Type B pancreatic cell (in vitro differentiated cells): ENCODE data around the gene CCDC124. TPM values are rescaled to one million over a fixed set of nuclear protein-coding genes. Genes with fewer than 3 reads are reported as not detected.

ENCODE experiments used
- DNase-seq: peaks from one replicate; pipeline ENCODE4 v3.0.0; 2021; ENCODE audit warnings: mixed read lengths; ENCODE audit not compliant: unreplicated experiment; ENCODE audit errors: extremely low spot score
- H3K27ac Mint-ChIP-seq: 2 replicates; pipeline ENCODE4 v1.8.0; 2021; ENCODE audit warnings: mild to moderate bottlenecking, mixed read lengths
- H3K27me3 Mint-ChIP-seq: 2 replicates; pipeline ENCODE4 v1.8.0; 2021; ENCODE audit warnings: mixed read lengths
- H3K36me3 Mint-ChIP-seq: 2 replicates; pipeline ENCODE4 v1.8.0; 2021; ENCODE audit warnings: mixed read lengths
- H3K4me1 Mint-ChIP-seq: one replicate; pipeline ENCODE4 v1.8.0; 2021; ENCODE audit warnings: mixed read lengths; ENCODE audit not compliant: unreplicated experiment
- H3K4me3 Mint-ChIP-seq: 2 replicates; pipeline ENCODE4 v1.8.0; 2021; ENCODE audit warnings: mild to moderate bottlenecking, mixed read lengths
- H3K9me3 Mint-ChIP-seq: 2 replicates; pipeline ENCODE4 v1.8.0; 2021; ENCODE audit warnings: mixed read lengths
- CTCF ChIP-seq: fragments of 200-600 bp; sonication (generic); conservative IDR thresholded peaks from 2 replicates; pipeline ENCODE4 v1.5.0; 2021; ENCODE audit warnings: antibody characterized with exemption, mild to moderate bottlenecking
- total RNA-seq: library from RNA; stranded (reverse); gene quantifications from 2 replicates; pipeline ENCODE4 v1.2.1, GENCODE V29; 2021; ENCODE audit warnings: low replicate concordance

CCDC124 gene
- total RNA-seq, 1 donor from 2014 or later, result 90.9 TPM

DNA sequence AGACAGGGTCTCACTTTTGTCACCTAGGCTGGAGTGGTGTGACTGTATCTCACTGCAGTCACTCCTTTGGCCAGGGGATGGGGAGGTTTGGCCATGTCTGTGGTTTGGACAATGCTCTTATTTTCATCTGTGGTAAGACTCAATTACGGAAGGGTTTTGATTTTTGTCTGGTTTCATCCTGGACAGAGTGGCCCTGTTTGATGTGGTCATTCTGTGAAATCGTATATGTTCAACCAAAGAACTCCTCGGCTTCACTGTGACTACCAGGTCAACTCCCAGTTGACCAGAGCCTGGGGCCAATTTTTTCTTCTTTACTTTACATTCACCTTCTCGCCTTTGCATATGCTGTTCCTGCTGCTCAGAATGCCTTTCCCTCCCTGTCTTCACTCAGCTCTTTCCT is 6.8 kb upstream of the CCDC124 start:
- Mint-ChIP-seq H3K9me3 (no peaks in the 10 kb centered on the region), H3K4me3 (no peak overlapping the region), H3K27ac (no peak overlapping the region), H3K27me3 (peaks cover 8% of the 10 kb centered on the region), H3K4me1 (no peaks in the 10 kb centered on the region), H3K36me3 (no peaks in the 10 kb centered on the region)
- DNase-seq, result no peak
- no peak for TF ChIP-seq CTCF

- H3K4me3 Mint-ChIP-seq, result no peak overlapping the region
- TF ChIP-seq CTCF, result no peak
- H3K4me1 Mint-ChIP-seq, result peaks cover 11% of the 10 kb centered on the region
- no peaks in the 10 kb centered on the region for H3K36me3 Mint-ChIP-seq
- peak overlapping the region; percentile 26 for H3K27ac Mint-ChIP-seq
- no peaks in the 10 kb centered on the region for H3K9me3 Mint-ChIP-seq
- H3K27me3 Mint-ChIP-seq, result peaks cover 8% of the 10 kb centered on the region
- DNase-seq, result no peak
Measured at GRCh38 chr19:17929056-17929455, 3.8 kb upstream of the CCDC124 start.

DNA sequence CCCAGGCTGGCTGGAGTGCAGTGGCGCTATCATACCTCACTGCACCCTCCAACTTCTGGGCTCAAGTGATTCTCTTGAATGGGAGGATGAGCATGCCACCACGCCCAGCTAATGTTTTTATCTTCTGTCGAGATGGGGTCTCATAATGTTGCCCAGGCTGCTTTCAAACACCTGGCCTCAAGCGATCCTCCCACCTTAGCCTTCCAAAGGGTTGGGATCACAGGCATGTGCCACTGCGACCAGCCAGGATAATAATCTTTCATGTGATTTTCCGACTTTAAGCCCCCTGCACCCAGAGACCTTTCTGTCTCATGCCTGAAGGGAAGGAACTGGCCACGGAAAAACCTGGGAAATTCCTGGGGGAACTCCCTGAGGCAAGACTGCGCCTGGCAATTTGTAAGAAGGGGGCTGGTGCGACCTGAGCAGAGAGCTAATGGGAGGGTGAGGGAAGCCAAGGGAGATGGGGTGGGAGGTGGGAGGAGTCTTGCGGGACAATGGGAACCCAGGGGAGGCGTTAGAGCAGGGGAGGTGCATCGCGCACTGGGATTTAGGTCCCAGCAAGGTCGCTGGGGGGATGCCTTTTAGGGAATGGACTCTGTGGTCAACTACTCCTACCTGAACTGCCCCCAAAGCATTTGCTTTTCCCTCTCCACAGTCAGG is 1.2 kb upstream of the CCDC124 start:
- Mint-ChIP-seq H3K4me1 (peaks cover 11% of the 10 kb centered on the region), H3K27me3 (peaks cover 8% of the 10 kb centered on the region), H3K36me3 (no peaks in the 10 kb centered on the region), H3K4me3 (peak overlapping the region; percentile 97), H3K9me3 (no peaks in the 10 kb centered on the region), H3K27ac (peak overlapping the region; percentile 74)
- no peak for DNase-seq
- no peak for TF ChIP-seq CTCF

DNA sequence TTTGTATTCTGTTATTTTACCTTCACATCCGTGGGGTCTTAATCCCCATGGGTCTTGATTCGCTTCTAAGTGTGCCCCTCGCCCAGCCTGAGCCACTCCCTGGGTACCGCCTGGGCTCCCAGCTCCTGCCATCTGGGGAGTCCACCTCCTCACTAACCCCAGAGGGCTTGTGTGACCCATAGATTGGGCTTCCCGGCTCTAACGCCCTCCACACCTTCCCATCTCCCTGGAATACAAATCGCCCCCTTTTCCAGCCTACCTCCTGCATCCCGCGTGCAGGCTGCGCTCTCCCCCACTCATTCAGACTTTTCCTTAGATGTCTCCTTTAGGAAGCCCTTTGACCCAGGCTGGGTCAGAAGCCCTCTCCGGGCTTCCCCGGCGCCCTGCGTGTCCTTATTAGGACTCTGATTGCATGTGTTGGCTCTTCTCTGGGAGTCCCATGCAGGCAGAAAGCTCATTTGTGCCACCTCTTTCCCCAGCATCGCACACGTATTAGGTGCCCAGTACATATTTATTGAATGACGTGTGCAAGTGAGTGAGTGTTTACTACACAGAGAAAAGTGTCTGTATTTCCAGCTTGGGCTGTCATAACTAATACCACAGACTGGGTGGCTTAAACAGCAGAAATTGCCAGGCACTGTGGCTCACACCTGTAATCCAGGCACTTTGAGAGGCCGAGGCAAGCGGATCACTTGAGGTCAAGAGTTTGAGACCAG is 757 bp downstream of the CCDC124 start:
- Mint-ChIP-seq H3K4me1 (peaks cover 11% of the 10 kb centered on the region), H3K4me3 (peak overlapping the region; percentile 97), H3K27me3 (peaks cover 5% of the 10 kb centered on the region), H3K36me3 (no peaks in the 10 kb centered on the region), H3K9me3 (no peaks in the 10 kb centered on the region), H3K27ac (peak overlapping the region; percentile 98)
- TF ChIP-seq CTCF, result no peak
- DNase-seq, result no peak

- Mint-ChIP-seq H3K36me3 (no peaks in the 10 kb centered on the region), H3K9me3 (no peaks in the 10 kb centered on the region), H3K4me1 (peaks cover 11% of the 10 kb centered on the region), H3K27ac (no peak overlapping the region), H3K4me3 (no peak overlapping the region), H3K27me3 (no peaks in the 10 kb centered on the region)
- TF ChIP-seq CTCF, result no peak
- no peak for DNase-seq
Measured at GRCh38 chr19:17936379-17936778, 3.6 kb downstream of the CCDC124 start.
